Measurements from ENCODE around the gene FCN3.

DNA sequence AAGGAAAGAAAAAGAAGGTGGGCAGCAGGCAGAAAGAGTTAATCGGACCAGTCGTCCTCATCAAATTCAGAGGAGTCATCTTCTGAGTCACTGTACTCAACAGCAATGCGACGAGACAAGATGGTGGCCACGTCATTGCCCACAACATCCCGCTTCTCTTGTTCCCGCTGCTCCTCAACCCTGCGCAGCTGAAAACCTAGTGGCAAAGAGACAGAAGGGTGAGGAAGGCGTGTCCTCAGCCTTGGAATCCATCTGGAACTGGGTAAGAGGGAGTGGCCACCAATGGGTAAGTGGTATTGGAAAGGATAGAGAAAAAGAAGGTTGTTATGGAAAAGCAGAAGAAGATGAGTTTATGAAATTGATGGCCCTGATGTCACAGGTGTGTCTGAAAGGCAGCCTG lies 33.5 kb upstream of the FCN3 start:
- TF ChIP-seq, protein P1, sequence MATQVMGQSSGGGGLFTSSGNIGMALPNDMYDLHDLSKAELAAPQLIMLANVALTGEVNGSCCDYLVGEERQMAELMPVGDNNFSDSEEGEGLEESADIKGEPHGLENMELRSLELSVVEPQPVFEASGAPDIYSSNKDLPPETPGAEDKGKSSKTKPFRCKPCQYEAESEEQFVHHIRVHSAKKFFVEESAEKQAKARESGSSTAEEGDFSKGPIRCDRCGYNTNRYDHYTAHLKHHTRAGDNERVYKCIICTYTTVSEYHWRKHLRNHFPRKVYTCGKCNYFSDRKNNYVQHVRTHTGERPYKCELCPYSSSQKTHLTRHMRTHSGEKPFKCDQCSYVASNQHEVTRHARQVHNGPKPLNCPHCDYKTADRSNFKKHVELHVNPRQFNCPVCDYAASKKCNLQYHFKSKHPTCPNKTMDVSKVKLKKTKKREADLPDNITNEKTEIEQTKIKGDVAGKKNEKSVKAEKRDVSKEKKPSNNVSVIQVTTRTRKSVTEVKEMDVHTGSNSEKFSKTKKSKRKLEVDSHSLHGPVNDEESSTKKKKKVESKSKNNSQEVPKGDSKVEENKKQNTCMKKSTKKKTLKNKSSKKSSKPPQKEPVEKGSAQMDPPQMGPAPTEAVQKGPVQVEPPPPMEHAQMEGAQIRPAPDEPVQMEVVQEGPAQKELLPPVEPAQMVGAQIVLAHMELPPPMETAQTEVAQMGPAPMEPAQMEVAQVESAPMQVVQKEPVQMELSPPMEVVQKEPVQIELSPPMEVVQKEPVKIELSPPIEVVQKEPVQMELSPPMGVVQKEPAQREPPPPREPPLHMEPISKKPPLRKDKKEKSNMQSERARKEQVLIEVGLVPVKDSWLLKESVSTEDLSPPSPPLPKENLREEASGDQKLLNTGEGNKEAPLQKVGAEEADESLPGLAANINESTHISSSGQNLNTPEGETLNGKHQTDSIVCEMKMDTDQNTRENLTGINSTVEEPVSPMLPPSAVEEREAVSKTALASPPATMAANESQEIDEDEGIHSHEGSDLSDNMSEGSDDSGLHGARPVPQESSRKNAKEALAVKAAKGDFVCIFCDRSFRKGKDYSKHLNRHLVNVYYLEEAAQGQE (IDR thresholded peaks at IDR 0.05; ENCODE audit: insufficient read depth in 1 of 2, low read depth in 2 of 2, low read length in 2 of 2): no peak
- no peak for TF ChIP-seq POLR2AphosphoS5 (IDR thresholded peaks at IDR 0.05; ENCODE audit: low read depth, low read length)
- no peak for TF ChIP-seq SIN3A (IDR thresholded peaks at IDR 0.05; ENCODE audit: borderline replicate concordance, insufficient read depth, low read length)
- TF ChIP-seq FOXP2 (optimal IDR thresholded peaks at IDR 0.05; ENCODE audit: borderline replicate concordance, extremely low read depth, extremely low read length, insufficient read depth): no peak

All from PFSK-1 (cell line).